CD4-positive, alpha-beta T cell treated with Interleukin-17A for 4 hours (primary cell): ENCODE measurements around the gene PLA2G4D.

Experiments used
- DNase-seq: peaks from one replicate; pipeline ENCODE4 v3.0.0-alpha.2; 2020; ENCODE audit warnings: mixed read lengths

PLA2G4D gene

GRCh38 chr15:42048080-42048820, 46.1 kb downstream of the PLA2G4D start:
- DNase-seq: no peak

GRCh38 chr15:42046597-42046996, 47.8 kb downstream of the PLA2G4D start:
- DNase-seq: no peak

GRCh38 chr15:42045211-42045615, 49.1 kb downstream of the PLA2G4D start:
- DNase-seq: no peak

GRCh38 chr15:42042602-42043400, 51.6 kb downstream of the PLA2G4D start:
- no peak for DNase-seq

- DNase-seq: no peak
Measured at GRCh38 chr15:42038401-42038800, 56.0 kb downstream of the PLA2G4D start.

- DNase-seq: no peak
Measured at GRCh38 chr15:42037656-42038055, 56.7 kb downstream of the PLA2G4D start.

GRCh38 chr15:42036966-42037365, 57.4 kb downstream of the PLA2G4D start:
- no peak for DNase-seq

- DNase-seq: no peak
Measured at GRCh38 chr15:42036112-42036905, 58.1 kb downstream of the PLA2G4D start.

GRCh38 chr15:42035435-42035761, 59.0 kb downstream of the PLA2G4D start:
- no peak for DNase-seq

GRCh38 chr15:42034628-42035434, 59.5 kb downstream of the PLA2G4D start:
- DNase-seq: no peak

- DNase-seq: no peak
Measured at GRCh38 chr15:42033214-42033873, 61.0 kb downstream of the PLA2G4D start.

GRCh38 chr15:42032376-42033213, 61.8 kb downstream of the PLA2G4D start:
- no peak for DNase-seq

- DNase-seq: no peak
Measured at GRCh38 chr15:42031198-42031915, 63.0 kb downstream of the PLA2G4D start.

- no peak for DNase-seq
Measured at GRCh38 chr15:42027521-42027920, 66.8 kb downstream of the PLA2G4D start.

GRCh38 chr15:42024303-42024702, 70.1 kb downstream of the PLA2G4D start:
- DNase-seq: no peak

- no peak for DNase-seq
Measured at GRCh38 chr15:42021593-42021992, 72.8 kb downstream of the PLA2G4D start.

- DNase-seq: no peak
Measured at GRCh38 chr15:42020713-42021273, 73.6 kb downstream of the PLA2G4D start, which contains the start of gene PLA2G4E. TSS of gene PLA2G4E (minus strand) at chr15:42021042. CDS start at chr15:42021030, 12 bp downstream.

- DNase-seq: no peak
Measured at GRCh38 chr15:42018306-42019224, 75.8 kb downstream of the PLA2G4D start.
